Peyer's patch (tissue), 4 donors: Measurements from ENCODE around the gene C1QTNF7.

Experiments
- POLR2A ChIP-seq, 2 donors: fragments of 450-650 bp; IDR thresholded peaks; one replicate each; pipeline ENCODE4 v1.5.1; 2017; ENCODE audit warnings: antibody characterized with exemption in 2 of 2, mild to moderate bottlenecking in 2 of 2, moderate library complexity in 2 of 2
- TF ChIP-seq, protein P1 (sequence below), 6 experiments: fragments of 450-650 bp in 4 of 6; fragments of 200-600 bp in 2 of 6; sonication (generic) in 1 of 6; IDR thresholded peaks; one replicate each; pipeline ENCODE4 v1.5.1; 2017 to 2019; ENCODE audit warnings: antibody characterized with exemption in 6 of 6, mild to moderate bottlenecking in 3 of 6, moderate library complexity in 1 of 6

DNA sequence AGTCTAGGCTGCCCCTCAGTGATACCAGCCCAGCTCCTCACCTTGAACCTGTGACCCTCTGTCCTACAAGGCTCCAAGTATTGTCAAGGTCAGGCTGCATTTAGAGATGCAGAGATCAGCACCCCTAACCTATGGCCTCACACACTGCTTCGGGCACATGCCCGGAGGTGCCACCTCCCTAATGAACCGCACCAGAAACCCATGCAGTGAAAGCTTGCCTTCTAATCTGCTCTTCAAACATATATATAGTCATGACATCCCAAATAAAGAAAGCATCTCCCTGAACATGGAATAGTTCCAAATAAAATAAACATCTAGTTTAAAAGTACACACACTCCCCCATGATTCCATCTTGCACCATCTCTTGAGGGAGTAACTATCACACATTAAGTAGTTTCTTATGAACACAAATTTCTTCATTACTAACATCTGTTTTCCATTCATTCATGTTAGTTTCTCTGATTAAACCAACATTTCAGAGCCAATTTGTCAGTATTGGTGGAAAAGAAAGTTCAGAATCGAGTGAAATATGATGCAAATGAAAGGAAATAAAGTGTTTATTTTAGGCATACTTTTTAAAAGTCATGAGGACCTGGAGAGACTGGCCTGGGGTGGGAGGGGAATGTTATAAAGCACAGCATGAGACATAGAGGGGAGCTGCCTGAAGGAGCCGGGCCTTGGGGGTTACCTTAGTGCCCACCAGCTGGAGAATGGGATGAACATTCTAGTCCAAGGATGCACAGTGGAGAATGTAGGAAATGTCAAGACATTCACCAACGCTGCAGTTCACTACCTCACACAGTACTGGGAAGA, 61.0 kb downstream of the C1QTNF7 start:
- TF ChIP-seq, protein P1, sequence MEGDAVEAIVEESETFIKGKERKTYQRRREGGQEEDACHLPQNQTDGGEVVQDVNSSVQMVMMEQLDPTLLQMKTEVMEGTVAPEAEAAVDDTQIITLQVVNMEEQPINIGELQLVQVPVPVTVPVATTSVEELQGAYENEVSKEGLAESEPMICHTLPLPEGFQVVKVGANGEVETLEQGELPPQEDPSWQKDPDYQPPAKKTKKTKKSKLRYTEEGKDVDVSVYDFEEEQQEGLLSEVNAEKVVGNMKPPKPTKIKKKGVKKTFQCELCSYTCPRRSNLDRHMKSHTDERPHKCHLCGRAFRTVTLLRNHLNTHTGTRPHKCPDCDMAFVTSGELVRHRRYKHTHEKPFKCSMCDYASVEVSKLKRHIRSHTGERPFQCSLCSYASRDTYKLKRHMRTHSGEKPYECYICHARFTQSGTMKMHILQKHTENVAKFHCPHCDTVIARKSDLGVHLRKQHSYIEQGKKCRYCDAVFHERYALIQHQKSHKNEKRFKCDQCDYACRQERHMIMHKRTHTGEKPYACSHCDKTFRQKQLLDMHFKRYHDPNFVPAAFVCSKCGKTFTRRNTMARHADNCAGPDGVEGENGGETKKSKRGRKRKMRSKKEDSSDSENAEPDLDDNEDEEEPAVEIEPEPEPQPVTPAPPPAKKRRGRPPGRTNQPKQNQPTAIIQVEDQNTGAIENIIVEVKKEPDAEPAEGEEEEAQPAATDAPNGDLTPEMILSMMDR (IDR thresholded peaks at IDR 0.05), result no peak
- no peak for TF ChIP-seq POLR2A (IDR thresholded peaks at IDR 0.05)
